Activated naive CD4-positive, alpha-beta T cell (primary cell): ENCODE data around the gene BATF.

ENCODE experiments used
- DNase-seq, 4 experiments: peaks; one replicate each; lab custom pipeline; 2025; lab: John Stamatoyannopoulos, UW

Gene BATF

DNA sequence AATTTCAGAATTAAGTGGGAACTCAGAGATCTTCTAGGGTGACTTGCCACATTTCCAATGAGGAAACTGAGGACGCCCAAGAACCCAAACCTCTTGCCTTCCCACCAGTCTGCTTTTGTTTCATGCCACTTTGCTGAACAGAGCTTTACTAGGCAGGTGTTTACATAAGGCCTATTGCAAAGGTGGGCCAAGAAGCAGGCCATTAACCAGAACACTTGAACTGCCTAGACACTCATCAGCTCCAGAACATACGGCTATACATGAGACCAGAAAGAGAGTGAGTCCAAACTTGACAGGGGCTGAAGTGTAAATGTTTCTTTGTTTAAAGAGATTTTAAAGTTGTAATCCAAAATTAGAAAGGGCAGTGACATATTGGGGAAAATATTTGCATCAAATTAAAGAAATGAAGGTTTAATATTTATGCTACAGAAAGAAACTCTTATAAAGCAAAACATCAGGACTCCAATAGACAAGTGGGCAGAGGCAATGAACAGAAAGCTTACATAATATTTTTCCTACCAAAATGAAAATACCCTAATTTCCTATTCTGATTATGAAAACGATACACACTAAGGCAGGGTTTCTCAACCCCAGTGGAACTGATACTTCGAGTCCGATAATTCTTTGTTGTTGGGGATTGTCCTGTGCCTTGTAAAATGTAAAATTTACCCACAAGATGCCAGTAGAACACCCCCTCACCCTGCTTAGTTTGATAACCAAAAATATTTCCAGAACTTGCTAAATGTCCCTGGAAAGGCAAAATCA, 11.7 kb downstream of the BATF start:
- DNase-seq: no peak

GRCh38 chr14:75535164-75535898, 13.1 kb downstream of the BATF start:
- DNase-seq: no peak

- no peak for DNase-seq
Observed at GRCh38 chr14:75537071-75537470, 14.8 kb downstream of the BATF start.

DNA sequence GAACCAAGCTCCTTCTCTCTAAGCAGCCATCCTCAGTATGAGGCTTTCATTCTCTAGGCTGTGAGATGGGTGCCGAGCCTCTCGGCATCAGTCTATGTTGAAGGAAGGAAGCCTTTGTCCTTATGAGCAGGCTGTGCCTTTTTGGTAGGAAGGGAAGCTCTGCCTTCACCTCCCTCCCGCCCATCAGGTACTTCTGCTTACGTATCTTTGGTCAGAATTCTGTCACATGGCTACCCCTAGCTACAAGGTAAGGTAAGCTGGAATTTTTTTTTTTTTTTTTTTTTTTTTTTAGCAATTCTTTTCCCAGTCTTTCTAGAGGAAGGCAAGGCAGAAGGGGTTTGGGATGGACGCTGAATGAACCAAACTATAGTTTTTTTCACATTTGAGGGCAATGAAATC, 16.9 kb downstream of the BATF start:
- no peak for DNase-seq

DNA sequence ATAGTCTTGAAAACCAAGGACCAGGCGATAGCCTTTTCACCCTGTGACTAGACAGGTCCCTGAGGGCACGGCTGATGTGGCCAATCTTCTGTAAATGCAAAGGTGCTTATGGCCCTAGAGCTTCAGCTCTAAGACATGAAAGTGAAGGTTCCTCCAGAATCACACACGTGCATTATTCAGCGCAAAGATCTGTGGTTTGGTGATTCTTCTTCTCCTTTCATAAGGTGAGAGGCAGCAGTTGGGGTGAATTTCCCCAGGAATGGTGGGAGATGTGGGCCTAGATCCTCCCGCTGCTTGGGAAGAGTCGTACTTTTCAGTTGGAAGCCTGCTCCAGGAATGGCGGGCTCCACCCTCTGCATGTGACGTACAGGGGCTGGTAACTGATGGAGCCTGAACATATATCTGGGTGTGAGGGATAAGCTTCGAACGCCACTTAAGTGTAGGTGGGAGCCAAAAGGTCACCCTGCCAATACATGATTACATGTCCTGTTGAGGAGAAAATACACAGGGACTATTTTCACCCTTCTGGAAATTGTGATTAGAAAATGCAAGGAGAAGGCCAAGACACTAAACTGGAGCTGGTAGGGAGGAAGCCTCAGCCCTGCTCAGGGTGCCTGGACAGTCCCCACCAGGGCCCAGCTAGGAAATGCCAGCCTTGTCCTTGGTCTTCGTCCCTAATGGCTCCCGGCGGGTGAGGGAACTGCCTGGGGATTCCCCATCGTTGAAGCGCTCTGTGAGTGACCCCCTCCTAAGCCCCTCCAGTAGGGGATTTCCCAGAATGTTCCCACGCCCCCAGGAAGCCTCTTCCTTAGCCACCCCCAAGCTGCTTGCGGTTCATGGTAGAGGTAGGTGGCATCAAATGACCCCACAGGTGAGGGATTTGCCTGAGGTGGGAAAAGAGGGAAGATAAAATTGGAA, 17.6 kb downstream of the BATF start:
- DNase-seq: no peak

- no peak for DNase-seq
Observed at GRCh38 chr14:75540479-75540851, 18.2 kb downstream of the BATF start.

GRCh38 chr14:75542588-75543091, 20.4 kb downstream of the BATF start:
- peak; percentile 33 to 59 (median 42) for DNase-seq

DNA sequence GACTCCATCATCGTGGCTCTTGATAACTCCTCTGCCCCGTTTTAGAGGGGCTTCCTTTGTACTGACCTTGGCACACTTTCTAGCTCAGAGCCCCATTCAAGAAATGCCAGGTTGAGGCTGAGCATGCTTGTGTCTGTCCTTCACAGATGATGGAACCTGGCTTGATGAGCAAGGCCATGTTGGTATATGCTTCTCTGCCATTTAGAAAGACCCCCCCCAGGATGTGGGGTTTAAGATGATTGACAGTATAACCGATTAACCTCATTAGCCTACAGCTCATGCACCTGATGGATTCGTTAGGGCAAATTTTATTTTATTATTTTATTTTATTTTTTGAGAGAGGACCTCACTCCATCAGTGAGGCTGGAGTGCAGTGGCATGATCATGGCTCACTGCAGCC, 21.0 kb downstream of the BATF start:
- DNase-seq: no peak

GRCh38 chr14:75543786-75544185, 21.5 kb downstream of the BATF start:
- no peak for DNase-seq

DNA sequence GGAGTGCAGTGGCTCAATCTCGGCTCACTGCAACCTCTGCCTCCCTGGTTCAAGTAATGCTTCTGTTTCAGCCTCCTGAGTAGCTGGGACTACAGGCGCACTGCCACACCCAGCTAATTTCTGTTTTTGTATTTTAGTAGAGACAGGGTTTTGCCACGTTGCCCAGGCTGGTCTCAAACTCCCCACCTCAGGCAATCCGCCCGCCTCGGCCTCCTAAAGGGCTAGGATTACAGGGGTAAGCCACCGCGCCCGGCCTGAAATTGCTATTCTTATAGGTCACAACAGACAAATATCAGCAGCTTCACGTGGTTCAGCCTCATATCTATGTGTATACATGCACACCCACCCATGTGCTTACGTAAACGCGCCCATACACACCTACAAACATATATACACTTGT, 23.6 kb downstream of the BATF start:
- DNase-seq: no peak

DNA sequence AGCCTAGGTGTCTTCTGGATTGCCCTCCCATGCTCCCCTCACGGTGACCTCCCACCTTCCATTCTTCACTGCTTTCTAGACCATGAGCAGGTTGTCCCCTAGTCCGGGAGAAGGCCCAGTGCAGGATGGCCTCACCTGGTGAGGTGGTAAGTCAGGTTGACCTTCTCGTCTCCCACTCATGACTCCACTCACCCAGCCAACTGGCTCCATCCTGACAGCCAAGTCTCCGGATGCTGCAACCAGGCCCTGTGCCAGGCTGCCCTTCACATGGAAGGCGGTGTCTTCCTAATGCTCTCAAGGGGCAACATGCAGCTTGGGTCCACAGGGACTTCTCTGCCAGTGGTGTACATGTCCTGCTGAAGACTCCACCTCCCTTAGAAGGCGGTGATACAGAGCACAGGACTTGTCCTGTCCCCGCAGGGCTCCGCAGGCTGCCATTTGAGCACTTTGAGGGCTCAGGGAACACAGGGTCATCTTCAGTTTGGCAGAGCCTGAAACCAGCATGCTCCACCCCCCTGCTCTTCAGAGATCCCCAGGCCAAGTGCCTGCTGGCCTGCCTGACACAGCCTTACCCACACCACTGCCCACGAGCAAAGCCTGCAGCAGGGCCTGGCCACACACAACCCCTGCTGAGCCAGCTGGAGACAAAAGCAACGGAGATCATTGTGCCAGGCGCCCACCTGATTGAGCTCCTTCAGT, 25.4 kb downstream of the BATF start:
- DNase-seq: no peak

DNA sequence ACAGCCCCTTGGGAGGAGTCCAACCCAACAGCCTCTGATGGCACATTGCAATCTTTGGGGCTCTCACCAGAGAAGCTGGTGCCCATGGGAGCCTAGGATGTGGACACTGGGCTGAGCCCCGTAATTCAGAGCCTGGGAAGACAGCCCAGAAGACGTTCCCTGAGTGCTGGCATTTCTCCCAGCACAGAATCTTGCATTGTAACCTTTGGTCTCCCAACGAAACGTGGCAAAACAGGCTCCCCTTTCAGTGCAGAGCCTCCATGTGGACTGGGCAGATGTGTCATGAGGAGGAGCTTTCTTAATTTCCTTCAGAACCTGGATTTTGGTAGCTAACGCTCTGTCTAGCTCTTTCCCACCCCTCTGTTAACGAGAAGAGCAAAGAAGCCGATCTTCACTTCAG, 26.3 kb downstream of the BATF start:
- DNase-seq: no peak

DNA sequence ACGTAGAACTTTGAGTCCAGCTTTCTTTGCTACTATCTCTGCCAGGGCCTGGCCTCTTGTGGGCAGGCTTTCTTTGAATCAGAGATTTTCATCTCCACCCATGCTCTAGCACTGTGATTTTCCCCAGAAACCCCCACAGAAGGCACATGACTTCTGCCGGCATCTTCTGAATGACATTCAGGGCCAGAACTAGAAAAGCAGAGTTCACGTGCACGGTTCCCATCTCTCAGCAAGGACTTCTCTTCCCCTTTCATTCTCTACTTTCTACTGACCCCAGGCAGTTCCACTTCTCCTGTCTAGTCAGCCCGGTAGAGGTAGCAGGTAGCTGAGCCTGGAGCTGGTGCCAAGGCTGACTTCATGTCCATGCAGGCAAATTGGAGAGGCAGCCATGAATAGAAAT, 26.9 kb downstream of the BATF start:
- DNase-seq: no peak

DNA sequence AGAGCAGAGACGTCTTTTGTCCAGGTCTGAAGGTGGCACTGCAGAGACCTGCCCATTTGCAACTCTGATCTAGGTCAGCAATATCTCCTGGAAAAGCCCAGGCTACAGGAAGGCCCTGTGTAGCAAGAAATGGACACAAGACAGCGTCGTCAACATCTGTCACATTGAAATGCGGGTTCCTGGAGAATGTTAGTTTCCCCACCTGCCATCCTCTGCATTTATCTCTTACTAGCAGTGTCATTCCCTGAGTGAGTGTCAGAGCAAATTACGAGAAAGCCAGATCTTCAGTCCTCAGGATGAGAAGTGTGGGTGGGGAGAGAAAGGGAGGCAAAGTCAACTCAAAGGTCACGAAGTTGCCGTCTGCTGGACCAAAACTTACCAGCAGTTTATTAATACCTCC, 28.8 kb downstream of the BATF start:
- no peak for DNase-seq

DNA sequence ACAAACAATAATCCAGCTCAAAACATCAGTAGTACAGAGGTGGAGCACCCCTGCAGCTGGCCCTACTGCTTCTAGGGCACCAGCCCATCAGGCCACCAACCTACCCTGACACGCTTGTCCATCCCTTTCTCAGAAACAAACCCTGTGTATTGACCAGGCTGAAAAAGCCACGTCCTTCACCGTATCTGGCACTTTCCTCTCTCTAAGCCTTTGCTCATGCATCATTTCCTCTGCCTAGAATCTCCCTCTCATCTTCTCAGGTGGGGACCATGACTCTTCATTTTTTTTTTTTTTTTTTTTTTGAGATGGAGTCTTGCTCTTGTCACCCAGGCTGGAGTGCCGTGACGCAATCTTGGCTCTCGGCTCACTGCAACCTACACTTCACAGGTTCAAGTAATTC, 30.9 kb downstream of the BATF start:
- DNase-seq: no peak

DNA sequence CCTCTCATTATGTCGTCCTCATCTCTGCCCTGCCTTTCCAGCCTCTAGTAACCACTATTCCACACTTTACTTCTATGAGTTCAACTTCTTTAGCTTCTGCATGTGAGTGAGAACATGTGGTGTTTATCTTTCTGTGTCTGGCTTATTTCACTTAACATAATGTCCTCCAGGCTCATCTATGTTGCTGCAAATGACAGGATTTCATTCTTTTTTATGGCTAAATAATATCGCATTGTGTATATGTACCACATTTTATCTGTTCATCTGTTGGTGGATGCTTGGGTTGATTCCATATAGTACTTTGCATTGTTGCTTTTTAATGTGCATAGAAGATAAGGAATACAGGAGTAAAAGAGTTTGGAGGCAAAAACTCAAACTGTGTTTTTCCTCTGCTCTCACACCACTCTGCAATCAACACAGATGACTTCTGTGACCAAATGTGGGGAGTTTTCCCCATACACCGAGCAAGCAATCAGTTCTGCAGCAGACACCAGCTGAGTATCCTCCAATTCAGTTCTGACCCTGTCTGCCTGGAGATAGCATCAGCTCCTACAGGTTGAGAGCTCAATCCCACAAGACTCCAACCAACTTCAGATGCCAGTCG, 31.6 kb downstream of the BATF start:
- DNase-seq: no peak

DNA sequence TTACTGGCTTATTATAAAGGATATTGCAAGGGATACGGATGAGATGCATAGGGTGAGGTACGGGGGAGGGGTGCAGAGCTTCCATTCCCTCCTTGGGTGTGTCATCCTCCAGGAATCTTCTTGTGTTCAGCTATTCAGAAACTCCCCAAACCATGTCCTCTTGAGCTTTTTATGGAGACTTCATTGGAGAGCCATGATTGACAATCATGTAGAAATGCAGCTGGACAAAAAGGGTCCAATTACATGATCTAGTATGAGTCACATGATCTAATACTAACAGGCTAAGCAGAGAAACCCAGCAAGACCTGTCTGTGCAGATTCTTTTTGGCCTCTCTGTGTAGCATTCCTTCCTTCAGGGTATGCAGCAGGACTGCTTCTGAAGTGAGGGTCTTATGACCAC, 32.2 kb downstream of the BATF start:
- no peak for DNase-seq

- no peak for DNase-seq
Observed at GRCh38 chr14:75558440-75558839, 36.2 kb downstream of the BATF start.

DNA sequence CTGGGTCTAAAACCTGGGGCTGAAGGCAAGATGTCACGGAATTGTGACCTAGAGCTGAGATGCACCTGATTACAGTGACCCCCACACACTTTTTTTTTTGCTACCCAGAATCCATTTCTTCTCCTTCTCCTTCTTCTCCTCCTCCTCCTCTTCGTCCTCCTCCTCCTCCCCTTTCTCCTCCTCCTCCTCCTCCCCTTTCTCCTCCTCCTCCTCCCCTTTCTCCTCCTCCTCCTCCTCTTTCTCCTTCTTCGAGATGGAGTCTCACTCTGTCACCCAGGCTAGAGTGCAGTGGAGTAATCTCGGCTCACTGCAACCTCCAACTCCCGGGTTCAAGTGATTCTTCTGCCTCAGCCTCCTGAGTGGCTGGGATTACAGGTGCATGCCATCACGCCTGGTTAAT, 36.8 kb downstream of the BATF start:
- no peak for DNase-seq

- DNase-seq: peak in 2 of 4 experiments; percentile 14 to 31
Observed at GRCh38 chr14:75559451-75560222, 37.4 kb downstream of the BATF start.

GRCh38 chr14:75561013-75561432, 38.8 kb downstream of the BATF start:
- peak in 2 of 4 experiments; percentile 5 to 15 for DNase-seq
